COLO829 (cell line): ENCODE measurements around the gene STX8.

Experiments used
- DNase-seq: peaks from one replicate; pipeline ENCODE4 v3.0.0; 2012; ENCODE audit warnings: low spot score

The STX8 gene

GRCh38 chr17:9554715-9555114 lies 20.9 kb downstream of the STX8 start:
- peak; percentile 25 for DNase-seq

GRCh38 chr17:9553596-9553995 lies 22.0 kb downstream of the STX8 start:
- no peak for DNase-seq

GRCh38 chr17:9553181-9553580 lies 22.4 kb downstream of the STX8 start:
- no peak for DNase-seq

- DNase-seq = no peak
Observed at GRCh38 chr17:9549215-9549614, 26.4 kb downstream of the STX8 start.

GRCh38 chr17:9544221-9544620 lies 31.4 kb downstream of the STX8 start:
- no peak for DNase-seq

GRCh38 chr17:9541718-9542117 lies 33.9 kb downstream of the STX8 start:
- DNase-seq = no peak

GRCh38 chr17:9538626-9539025 lies 37.0 kb downstream of the STX8 start:
- no peak for DNase-seq

GRCh38 chr17:9537177-9537776 lies 38.3 kb downstream of the STX8 start:
- DNase-seq = no peak

GRCh38 chr17:9536061-9536460 lies 39.6 kb downstream of the STX8 start:
- DNase-seq = no peak

GRCh38 chr17:9533441-9533840 lies 42.2 kb downstream of the STX8 start:
- no peak for DNase-seq

- no peak for DNase-seq
Observed at GRCh38 chr17:9532715-9533114, 42.9 kb downstream of the STX8 start.

- DNase-seq = peak; percentile 21
Observed at GRCh38 chr17:9531034-9531433, 44.6 kb downstream of the STX8 start.

GRCh38 chr17:9529033-9529700 lies 46.5 kb downstream of the STX8 start:
- peak; percentile 28 for DNase-seq

- no peak for DNase-seq
Observed at GRCh38 chr17:9527788-9528187, 47.8 kb downstream of the STX8 start.

GRCh38 chr17:9522074-9522473 lies 53.5 kb downstream of the STX8 start:
- peak; percentile 39 for DNase-seq

- DNase-seq = no peak
Observed at GRCh38 chr17:9521062-9521461, 54.6 kb downstream of the STX8 start.

- DNase-seq = no peak
Observed at GRCh38 chr17:9520649-9521048, 55.0 kb downstream of the STX8 start.

GRCh38 chr17:9519583-9520272 lies 55.9 kb downstream of the STX8 start:
- DNase-seq = no peak

- no peak for DNase-seq
Observed at GRCh38 chr17:9517396-9517795, 58.2 kb downstream of the STX8 start.

GRCh38 chr17:9513266-9513665 lies 62.4 kb downstream of the STX8 start:
- DNase-seq = no peak

GRCh38 chr17:9512323-9513168 lies 63.1 kb downstream of the STX8 start:
- DNase-seq = no peak

GRCh38 chr17:9509236-9509816 lies 66.3 kb downstream of the STX8 start:
- no peak for DNase-seq
